K562 (cell line): ENCODE results near the gene RBM17. TPM values are rescaled to one million over a fixed set of nuclear protein-coding genes. Genes with fewer than 3 reads are reported as not detected.

Experiments
- CXXC5 ChIP-seq: fragments of 250-450 bp; sonication (Bioruptor Pico); IDR thresholded peaks from 2 replicates; pipeline ENCODE4 v1.8.0; 2022; ENCODE audit warnings: inconsistent platforms, mild to moderate bottlenecking, moderate library complexity
- ESRRB ChIP-seq: fragments of 250-450 bp; sonication (Bioruptor Pico); IDR thresholded peaks from 2 replicates; pipeline ENCODE4 v1.5.0; 2020; ENCODE audit warnings: mild to moderate bottlenecking, moderate library complexity, borderline replicate concordance
- HDGF ChIP-seq: fragments of 450-650 bp; IDR thresholded peaks from 2 replicates; pipeline ENCODE4 v1.6.1; 2016
- HNRNPH1 ChIP-seq: fragments of 200-400 bp; formaldehyde crosslinking; optimal IDR thresholded peaks from 2 replicates; pipeline ENCODE3; 2017; ENCODE audit warnings: low read depth, mild to moderate bottlenecking, low read length, moderate library complexity
- KAT8 ChIP-seq: fragments of 450-650 bp; IDR thresholded peaks from 2 replicates; pipeline ENCODE4 v1.6.1; 2016; ENCODE audit warnings: low read depth, mild to moderate bottlenecking
- PHF8 ChIP-seq: fragments of 200-600 bp; sonication (generic); IDR thresholded peaks from 2 replicates; pipeline ENCODE4 v1.6.1; 2012; ENCODE audit warnings: mixed run types, mild to moderate bottlenecking, inconsistent platforms, low read length, moderate library complexity, borderline replicate concordance
- RBM17 ChIP-seq: fragments of 200-400 bp; formaldehyde crosslinking; IDR thresholded peaks from 2 replicates; pipeline ENCODE4 v1.6.1; 2017; ENCODE audit warnings: low read depth, mild to moderate bottlenecking, low read length, borderline replicate concordance
- RBM39 ChIP-seq: fragments of 200-400 bp; formaldehyde crosslinking; optimal IDR thresholded peaks from 2 replicates; pipeline ENCODE3; 2018; ENCODE audit warnings: low read depth, low read length
- ZKSCAN3 ChIP-seq: fragments of 250-450 bp; sonication (Bioruptor Pico); IDR thresholded peaks from 2 replicates; pipeline ENCODE4 v1.4.0; 2020
- ZNF311 ChIP-seq: fragments of 250-450 bp; sonication (Bioruptor Pico); IDR thresholded peaks from 2 replicates; pipeline ENCODE4 v1.4.0; 2020; ENCODE audit warnings: mild to moderate bottlenecking, moderate library complexity
- polyA plus RNA-seq, 8 experiments: library from polyadenylated mRNA; depleted of rRNA in 4 of 8; stranded (reverse) in 5 of 8; unstranded in 3 of 8; fragments of >200 nt; fragmentation: Nextera tagmentation in 2 of 8; fragmentation: Illumina TruSeq in 1 of 8; extraction: Ambion mirVana in 2 of 8; extraction: Trizol in 1 of 8; gene quantifications; 2 replicates each; pipeline versions ENCODE4 v1.2.1 to v1.2.3, GENCODE V29; 2011 to 2014; ENCODE audit warnings: inconsistent platforms in 1 of 8, missing spikeins in 1 of 8
- total RNA-seq, 7 experiments: library from RNA; depleted of rRNA in 6 of 7; stranded (reverse); fragments of >200 nt in 6 of 7; fragmentation: Illumina TruSeq in 2 of 7; extraction: Trizol in 2 of 7; gene quantifications; 2 replicates each; pipeline versions ENCODE4 v1.2.1 to v1.2.3, GENCODE V29; 2011 to 2021; ENCODE audit warnings: low replicate concordance in 1 of 7
- TF ChIP-seq, protein P1 (sequence below): sonication (generic); formaldehyde crosslinking; IDR thresholded peaks from 2 replicates; pipeline ENCODE4 v1.8.1; 2023; ENCODE audit warnings: mild to moderate bottlenecking, missing genetic modification reagents
- TF ChIP-seq, protein P2 (sequence below): fragments of 200-800 bp; sonication (Bioruptor generic); IDR thresholded peaks from 2 replicates; pipeline ENCODE4 v1.6.1; 2017; ENCODE audit warnings: missing genetic modification characterization, missing compliant biosample characterization
- TF ChIP-seq, protein P3 (sequence below): fragments of 250-450 bp; sonication (Bioruptor Pico); IDR thresholded peaks from 2 replicates; pipeline ENCODE4 v1.5.0; 2021; ENCODE audit warnings: mild to moderate bottlenecking, borderline replicate concordance
- TF ChIP-seq, protein P4 (sequence below), 2 experiments: fragments of 200-800 bp in 1 of 2; sonication (Bioruptor generic) in 1 of 2; sonication (generic) in 1 of 2; formaldehyde crosslinking in 1 of 2; IDR thresholded peaks in 1 of 2; conservative IDR thresholded peaks in 1 of 2; 2 replicates each; pipeline versions ENCODE4 v1.5.0 to v1.6.1; 2016 to 2020; ENCODE audit warnings: missing compliant biosample characterization in 1 of 2, missing genetic modification characterization in 1 of 2, missing genetic modification reagents in 1 of 2
- TF ChIP-seq, protein P5 (sequence below): sonication (generic); formaldehyde crosslinking; IDR thresholded peaks from 2 replicates; pipeline ENCODE4 v1.8.0; 2023; ENCODE audit warnings: mild to moderate bottlenecking, missing genetic modification reagents

The RBM17 gene
- total and polyA plus RNA-seq, 9 of the 15 experiments (the other 6 are each of a cell fraction or from before 2014, with no cell fraction given): 23.6 to 217 (median 124) TPM

DNA sequence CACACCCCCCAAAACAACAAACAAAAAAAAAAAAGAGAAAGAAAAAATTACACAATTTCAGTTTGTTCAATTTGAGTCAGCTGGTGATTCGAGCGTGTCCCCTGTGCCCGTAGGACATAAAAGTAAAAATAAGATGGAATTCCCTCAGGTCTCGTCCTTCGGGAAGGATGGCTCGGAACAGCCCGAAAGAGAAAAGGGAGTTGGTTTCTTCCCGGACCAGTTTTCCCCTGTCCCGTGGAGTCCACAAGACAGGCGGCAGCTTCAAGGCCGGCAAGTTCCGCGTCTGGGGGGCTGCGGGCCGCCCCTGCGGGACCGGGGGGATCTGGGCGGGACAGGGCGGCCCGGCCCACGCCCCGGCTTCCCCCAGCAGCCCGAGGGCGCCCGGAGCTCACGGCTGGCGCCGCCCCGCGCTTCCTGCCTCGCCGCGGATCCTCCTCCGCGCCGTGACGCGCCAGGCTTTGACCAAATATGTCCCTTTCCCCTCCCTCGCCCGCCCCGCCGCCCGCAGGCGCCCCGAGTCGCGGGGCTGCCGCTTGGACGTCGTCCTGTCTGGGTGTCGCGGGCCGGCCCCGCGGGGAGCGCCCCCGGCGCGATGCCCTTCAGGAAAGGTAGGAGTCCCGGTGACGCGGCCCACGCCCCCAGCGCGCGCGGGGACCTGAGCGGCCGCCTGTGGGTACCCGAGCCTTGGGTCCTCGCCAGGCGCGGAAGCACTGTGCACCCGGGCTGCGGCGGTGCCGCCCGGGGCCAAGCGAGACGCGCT lies 55.8 kb downstream of the RBM17 start (continued):
- no peak for TF ChIP-seq RBM17
- TF ChIP-seq, protein P1, sequence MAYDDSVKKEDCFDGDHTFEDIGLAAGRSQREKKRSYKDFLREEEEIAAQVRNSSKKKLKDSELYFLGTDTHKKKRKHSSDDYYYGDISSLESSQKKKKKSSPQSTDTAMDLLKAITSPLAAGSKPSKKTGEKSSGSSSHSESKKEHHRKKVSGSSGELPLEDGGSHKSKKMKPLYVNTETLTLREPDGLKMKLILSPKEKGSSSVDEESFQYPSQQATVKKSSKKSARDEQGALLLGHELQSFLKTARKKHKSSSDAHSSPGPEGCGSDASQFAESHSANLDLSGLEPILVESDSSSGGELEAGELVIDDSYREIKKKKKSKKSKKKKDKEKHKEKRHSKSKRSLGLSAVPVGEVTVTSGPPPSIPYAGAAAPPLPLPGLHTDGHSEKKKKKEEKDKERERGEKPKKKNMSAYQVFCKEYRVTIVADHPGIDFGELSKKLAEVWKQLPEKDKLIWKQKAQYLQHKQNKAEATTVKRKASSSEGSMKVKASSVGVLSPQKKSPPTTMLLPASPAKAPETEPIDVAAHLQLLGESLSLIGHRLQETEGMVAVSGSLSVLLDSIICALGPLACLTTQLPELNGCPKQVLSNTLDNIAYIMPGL (CRISPR knock-in tag): no peak; the same call in 1 of the 2 replicates
- TF ChIP-seq, protein P2, sequence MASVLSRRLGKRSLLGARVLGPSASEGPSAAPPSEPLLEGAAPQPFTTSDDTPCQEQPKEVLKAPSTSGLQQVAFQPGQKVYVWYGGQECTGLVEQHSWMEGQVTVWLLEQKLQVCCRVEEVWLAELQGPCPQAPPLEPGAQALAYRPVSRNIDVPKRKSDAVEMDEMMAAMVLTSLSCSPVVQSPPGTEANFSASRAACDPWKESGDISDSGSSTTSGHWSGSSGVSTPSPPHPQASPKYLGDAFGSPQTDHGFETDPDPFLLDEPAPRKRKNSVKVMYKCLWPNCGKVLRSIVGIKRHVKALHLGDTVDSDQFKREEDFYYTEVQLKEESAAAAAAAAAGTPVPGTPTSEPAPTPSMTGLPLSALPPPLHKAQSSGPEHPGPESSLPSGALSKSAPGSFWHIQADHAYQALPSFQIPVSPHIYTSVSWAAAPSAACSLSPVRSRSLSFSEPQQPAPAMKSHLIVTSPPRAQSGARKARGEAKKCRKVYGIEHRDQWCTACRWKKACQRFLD (CRISPR knock-in tag): no peak; the same call in 1 of the 2 replicates
- TF ChIP-seq PHF8: peak; percentile 71; the same call in 1 of the 2 replicates
- TF ChIP-seq, protein P3, sequence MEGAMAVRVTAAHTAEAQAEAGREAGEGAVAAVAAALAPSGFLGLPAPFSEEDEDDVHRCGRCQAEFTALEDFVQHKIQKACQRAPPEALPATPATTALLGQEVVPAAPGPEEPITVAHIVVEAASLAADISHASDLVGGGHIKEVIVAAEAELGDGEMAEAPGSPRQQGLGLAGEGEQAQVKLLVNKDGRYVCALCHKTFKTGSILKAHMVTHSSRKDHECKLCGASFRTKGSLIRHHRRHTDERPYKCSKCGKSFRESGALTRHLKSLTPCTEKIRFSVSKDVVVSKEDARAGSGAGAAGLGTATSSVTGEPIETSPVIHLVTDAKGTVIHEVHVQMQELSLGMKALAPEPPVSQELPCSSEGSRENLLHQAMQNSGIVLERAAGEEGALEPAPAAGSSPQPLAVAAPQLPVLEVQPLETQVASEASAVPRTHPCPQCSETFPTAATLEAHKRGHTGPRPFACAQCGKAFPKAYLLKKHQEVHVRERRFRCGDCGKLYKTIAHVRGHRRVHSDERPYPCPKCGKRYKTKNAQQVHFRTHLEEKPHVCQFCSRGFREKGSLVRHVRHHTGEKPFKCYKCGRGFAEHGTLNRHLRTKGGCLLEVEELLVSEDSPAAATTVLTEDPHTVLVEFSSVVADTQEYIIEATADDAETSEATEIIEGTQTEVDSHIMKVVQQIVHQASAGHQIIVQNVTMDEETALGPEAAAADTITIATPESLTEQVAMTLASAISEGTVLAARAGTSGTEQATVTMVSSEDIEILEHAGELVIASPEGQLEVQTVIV: no peak
- TF ChIP-seq, protein P4, sequence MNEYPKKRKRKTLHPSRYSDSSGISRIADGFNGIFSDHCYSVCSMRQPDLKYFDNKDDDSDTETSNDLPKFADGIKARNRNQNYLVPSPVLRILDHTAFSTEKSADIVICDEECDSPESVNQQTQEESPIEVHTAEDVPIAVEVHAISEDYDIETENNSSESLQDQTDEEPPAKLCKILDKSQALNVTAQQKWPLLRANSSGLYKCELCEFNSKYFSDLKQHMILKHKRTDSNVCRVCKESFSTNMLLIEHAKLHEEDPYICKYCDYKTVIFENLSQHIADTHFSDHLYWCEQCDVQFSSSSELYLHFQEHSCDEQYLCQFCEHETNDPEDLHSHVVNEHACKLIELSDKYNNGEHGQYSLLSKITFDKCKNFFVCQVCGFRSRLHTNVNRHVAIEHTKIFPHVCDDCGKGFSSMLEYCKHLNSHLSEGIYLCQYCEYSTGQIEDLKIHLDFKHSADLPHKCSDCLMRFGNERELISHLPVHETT (CRISPR knock-in tag; conservative IDR thresholded peaks at IDR 0.05 in 1 of 2, IDR thresholded peaks at IDR 0.05 in 1 of 2): no peak; a peak in 1 of 4 replicates
- TF ChIP-seq HNRNPH1: no peak
- peak; percentile 85; the same call in 1 of the 2 replicates for TF ChIP-seq CXXC5 (CRISPR knock-in tag)
- TF ChIP-seq RBM39: no peak
- no peak for TF ChIP-seq ESRRB
- no peak for TF ChIP-seq KAT8
- TF ChIP-seq ZKSCAN3 (CRISPR knock-in tag): no peak
- TF ChIP-seq, protein P5, sequence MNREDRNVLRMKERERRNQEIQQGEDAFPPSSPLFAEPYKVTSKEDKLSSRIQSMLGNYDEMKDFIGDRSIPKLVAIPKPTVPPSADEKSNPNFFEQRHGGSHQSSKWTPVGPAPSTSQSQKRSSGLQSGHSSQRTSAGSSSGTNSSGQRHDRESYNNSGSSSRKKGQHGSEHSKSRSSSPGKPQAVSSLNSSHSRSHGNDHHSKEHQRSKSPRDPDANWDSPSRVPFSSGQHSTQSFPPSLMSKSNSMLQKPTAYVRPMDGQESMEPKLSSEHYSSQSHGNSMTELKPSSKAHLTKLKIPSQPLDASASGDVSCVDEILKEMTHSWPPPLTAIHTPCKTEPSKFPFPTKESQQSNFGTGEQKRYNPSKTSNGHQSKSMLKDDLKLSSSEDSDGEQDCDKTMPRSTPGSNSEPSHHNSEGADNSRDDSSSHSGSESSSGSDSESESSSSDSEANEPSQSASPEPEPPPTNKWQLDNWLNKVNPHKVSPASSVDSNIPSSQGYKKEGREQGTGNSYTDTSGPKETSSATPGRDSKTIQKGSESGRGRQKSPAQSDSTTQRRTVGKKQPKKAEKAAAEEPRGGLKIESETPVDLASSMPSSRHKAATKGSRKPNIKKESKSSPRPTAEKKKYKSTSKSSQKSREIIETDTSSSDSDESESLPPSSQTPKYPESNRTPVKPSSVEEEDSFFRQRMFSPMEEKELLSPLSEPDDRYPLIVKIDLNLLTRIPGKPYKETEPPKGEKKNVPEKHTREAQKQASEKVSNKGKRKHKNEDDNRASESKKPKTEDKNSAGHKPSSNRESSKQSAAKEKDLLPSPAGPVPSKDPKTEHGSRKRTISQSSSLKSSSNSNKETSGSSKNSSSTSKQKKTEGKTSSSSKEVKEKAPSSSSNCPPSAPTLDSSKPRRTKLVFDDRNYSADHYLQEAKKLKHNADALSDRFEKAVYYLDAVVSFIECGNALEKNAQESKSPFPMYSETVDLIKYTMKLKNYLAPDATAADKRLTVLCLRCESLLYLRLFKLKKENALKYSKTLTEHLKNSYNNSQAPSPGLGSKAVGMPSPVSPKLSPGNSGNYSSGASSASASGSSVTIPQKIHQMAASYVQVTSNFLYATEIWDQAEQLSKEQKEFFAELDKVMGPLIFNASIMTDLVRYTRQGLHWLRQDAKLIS: no peak
- TF ChIP-seq HDGF: no peak
- no peak for TF ChIP-seq ZNF311
